Stimulated activated naive CD8-positive, alpha-beta T cell treated with anti-CD3 and anti-CD28 coated beads, Interleukin-15, amount 100 ng/mL, for 72 hours (primary cell): ENCODE measurements around the gene CDKN2D.
"Not testable (repeated sequence)": the region's sequence is repeated elsewhere in the genome, so short reads cannot be mapped to it uniquely, and the experiment has no call there.

ENCODE experiments used
- ATAC-seq: fragments of 150-1000 bp; cut with Tn5 transposase; 2 replicates; pipeline ENCODE4 v1.10.0; 2021; ENCODE audit warnings: mild to moderate bottlenecking, moderate library complexity
- DNase-seq, 2 donors: peaks; one replicate each; pipeline ENCODE4 v3.0.0; 2021 to 2022
- H3K27ac Mint-ChIP-seq, 2 donors: one replicate each; pipeline ENCODE4 v1.8.0; 2022; ENCODE audit warnings: mild to moderate bottlenecking in 2 of 2, mixed read lengths in 2 of 2, moderate library complexity in 2 of 2
- H3K27me3 Mint-ChIP-seq: one replicate; pipeline ENCODE4 v1.8.0; 2022; ENCODE audit warnings: mixed read lengths
- H3K4me1 Mint-ChIP-seq: one replicate; pipeline ENCODE4 v1.8.0; 2022; ENCODE audit warnings: mild to moderate bottlenecking, mixed read lengths
- H3K4me3 Mint-ChIP-seq, 2 donors: one replicate each; pipeline ENCODE4 v1.8.0; 2022; ENCODE audit warnings: mild to moderate bottlenecking in 2 of 2, mixed read lengths in 2 of 2, moderate library complexity in 1 of 2
- H3K9me3 Mint-ChIP-seq, 2 donors: one replicate each; pipeline ENCODE4 v1.8.0; 2022; ENCODE audit warnings: mixed read lengths in 2 of 2

CDKN2D gene

GRCh38 chr19:10587839-10588150 is 19.0 kb upstream of the CDKN2D start:
- peaks cover 7 to 9% of the 10 kb centered on the region in 2 donors for H3K9me3 Mint-ChIP-seq
- no peak overlapping the region for H3K27ac Mint-ChIP-seq
- ATAC-seq (no peak), DNase-seq (no peak)
- peaks cover 18% of the 10 kb centered on the region for H3K27me3 Mint-ChIP-seq
- no peak overlapping the region for H3K4me3 Mint-ChIP-seq
- peaks cover 11% of the 10 kb centered on the region for H3K4me1 Mint-ChIP-seq

- H3K27ac Mint-ChIP-seq: no peak within 1 kb of the TSS
Measured at GRCh38 chr19:10587022-10587838, 18.5 kb upstream of the CDKN2D start, which contains the start of gene AP1M2. Gene AP1M2, minus strand, starts transcription at chr19:10587312. Its CDS starts 81 bp downstream, at chr19:10587231.

GRCh38 chr19:10586396-10586795 is 17.6 kb upstream of the CDKN2D start:
- no peak for DNase-seq
- Mint-ChIP-seq H3K4me3 (no peak overlapping the region), H3K27ac (no peak overlapping the region), H3K4me1 (peaks cover 15% of the 10 kb centered on the region), H3K27me3 (peaks cover 18% of the 10 kb centered on the region), H3K9me3 (peaks cover 7 to 9% of the 10 kb centered on the region in 2 donors)
- ATAC-seq: no peak

More at GRCh38 chr19:10587022-10587838, 18.5 kb upstream of the CDKN2D start, which contains the start of gene AP1M2:
- Mint-ChIP-seq H3K4me3 (no peak within 1 kb of the TSS), H3K4me1 (peaks cover 11% of the 10 kb centered on the region), H3K9me3 (peaks cover 7 to 9% of the 10 kb centered on the region in 2 donors), H3K27me3 (peaks cover 18% of the 10 kb centered on the region)
- no peak for ATAC-seq
- DNase-seq: no peak

GRCh38 chr19:10583036-10583776 is 14.4 kb upstream of the CDKN2D start:
- peaks cover 7 to 9% of the 10 kb centered on the region in 2 donors for H3K9me3 Mint-ChIP-seq
- peaks cover 18% of the 10 kb centered on the region for H3K27me3 Mint-ChIP-seq
- ATAC-seq (no peak), DNase-seq (no peak)
- peaks cover 22% of the 10 kb centered on the region for H3K4me1 Mint-ChIP-seq
- no peak overlapping the region for H3K27ac Mint-ChIP-seq
- H3K4me3 Mint-ChIP-seq: no peak overlapping the region

GRCh38 chr19:10582091-10582490 is 13.3 kb upstream of the CDKN2D start:
- ATAC-seq (no peak), DNase-seq (no peak)
- Mint-ChIP-seq H3K27me3 (peaks cover 7% of the 10 kb centered on the region), H3K9me3 (no peaks in the 10 kb centered on the region), H3K4me3 (no peak overlapping the region), H3K27ac (no peak overlapping the region), H3K4me1 (peaks cover 15% of the 10 kb centered on the region)

GRCh38 chr19:10580979-10581631 is 12.3 kb upstream of the CDKN2D start:
- Mint-ChIP-seq H3K4me1 (peaks cover 10% of the 10 kb centered on the region), H3K4me3 (peak overlapping the region in 1 of 2 donors; percentile 21), H3K9me3 (no peaks in the 10 kb centered on the region), H3K27me3 (no peaks in the 10 kb centered on the region), H3K27ac (peak overlapping the region in 1 of 2 donors; percentile 42)
- ATAC-seq (peak; percentile 94), DNase-seq (peak; percentile 83 to 87)

GRCh38 chr19:10577951-10578350 is 9.2 kb upstream of the CDKN2D start:
- DNase-seq (no peak), ATAC-seq (no peak)
- no peak overlapping the region for H3K4me3 Mint-ChIP-seq
- no peak overlapping the region for H3K27ac Mint-ChIP-seq
- H3K27me3 Mint-ChIP-seq: no peaks in the 10 kb centered on the region
- no peaks in the 10 kb centered on the region for H3K9me3 Mint-ChIP-seq
- peaks cover 10% of the 10 kb centered on the region for H3K4me1 Mint-ChIP-seq

GRCh38 chr19:10575011-10575716 is 6.4 kb upstream of the CDKN2D start:
- Mint-ChIP-seq H3K27me3 (no peaks in the 10 kb centered on the region), H3K27ac (no peak overlapping the region), H3K4me3 (no peak overlapping the region), H3K4me1 (peaks cover 15% of the 10 kb centered on the region), H3K9me3 (no peaks in the 10 kb centered on the region)
- ATAC-seq (no peak), DNase-seq (no peak)

GRCh38 chr19:10574462-10574861 is 5.7 kb upstream of the CDKN2D start:
- DNase-seq: no peak

GRCh38 chr19:10573793-10574192 is 5.0 kb upstream of the CDKN2D start:
- H3K4me3 Mint-ChIP-seq, H3K9me3 Mint-ChIP-seq, DNase-seq, ATAC-seq, H3K27me3 Mint-ChIP-seq, H3K27ac Mint-ChIP-seq: not testable (repeated sequence)
- peaks cover 22% of the 10 kb centered on the region for H3K4me1 Mint-ChIP-seq

More at GRCh38 chr19:10574462-10574861, 5.7 kb upstream of the CDKN2D start:
- H3K4me1 Mint-ChIP-seq: peaks cover 17% of the 10 kb centered on the region
- H3K27me3 Mint-ChIP-seq: no peaks in the 10 kb centered on the region
- no peak for ATAC-seq
- peak overlapping the region in 1 of 2 donors; percentile 72 for H3K27ac Mint-ChIP-seq
- no peaks in the 10 kb centered on the region for H3K9me3 Mint-ChIP-seq
- no peak overlapping the region for H3K4me3 Mint-ChIP-seq

- peak; percentile 47 for ATAC-seq
- DNase-seq: peak; percentile 84 to 90
Measured at GRCh38 chr19:10568062-10568825, 535 bp downstream of the CDKN2D start.

GRCh38 chr19:10567656-10568055 is 1.1 kb downstream of the CDKN2D start:
- peak overlapping the region; percentile 87 to 95 for H3K27ac Mint-ChIP-seq
- peaks cover 55% of the 10 kb centered on the region for H3K4me1 Mint-ChIP-seq
- H3K4me3 Mint-ChIP-seq: peak overlapping the region; percentile 97 to 98
- DNase-seq: no peak
- H3K9me3 Mint-ChIP-seq: no peaks in the 10 kb centered on the region
- H3K27me3 Mint-ChIP-seq: no peaks in the 10 kb centered on the region
- ATAC-seq: no peak

More at GRCh38 chr19:10568062-10568825, 535 bp downstream of the CDKN2D start:
- no peaks in the 10 kb centered on the region for H3K9me3 Mint-ChIP-seq
- H3K4me3 Mint-ChIP-seq: peak overlapping the region; percentile 97 to 98
- peak overlapping the region; percentile 87 to 95 for H3K27ac Mint-ChIP-seq
- H3K27me3 Mint-ChIP-seq: no peaks in the 10 kb centered on the region
- peaks cover 55% of the 10 kb centered on the region for H3K4me1 Mint-ChIP-seq

GRCh38 chr19:10566658-10567410 is 1.9 kb downstream of the CDKN2D start:
- Mint-ChIP-seq H3K27me3 (no peaks in the 10 kb centered on the region), H3K9me3 (no peaks in the 10 kb centered on the region), H3K4me3 (peak overlapping the region; percentile 97 to 98), H3K27ac (peak overlapping the region; percentile 98), H3K4me1 (peaks cover 51% of the 10 kb centered on the region)
- ATAC-seq (peak; percentile 48), DNase-seq (peak; percentile 84 to 88)

GRCh38 chr19:10566408-10566657 is 2.4 kb downstream of the CDKN2D start:
- H3K4me3 Mint-ChIP-seq: peak overlapping the region; percentile 97 to 98
- no peak for ATAC-seq
- H3K27ac Mint-ChIP-seq: peak overlapping the region; percentile 98
- H3K4me1 Mint-ChIP-seq: peaks cover 56% of the 10 kb centered on the region
- H3K9me3 Mint-ChIP-seq: no peaks in the 10 kb centered on the region
- no peaks in the 10 kb centered on the region for H3K27me3 Mint-ChIP-seq
- DNase-seq: no peak
